T-helper 22 cell (primary cell): Measurements from ENCODE around the gene UROC1.

Source experiments
- DNase-seq: peaks from one replicate; pipeline ENCODE4 v3.0.0-alpha.2; 2020; ENCODE audit warnings: low read depth

Gene UROC1

DNA sequence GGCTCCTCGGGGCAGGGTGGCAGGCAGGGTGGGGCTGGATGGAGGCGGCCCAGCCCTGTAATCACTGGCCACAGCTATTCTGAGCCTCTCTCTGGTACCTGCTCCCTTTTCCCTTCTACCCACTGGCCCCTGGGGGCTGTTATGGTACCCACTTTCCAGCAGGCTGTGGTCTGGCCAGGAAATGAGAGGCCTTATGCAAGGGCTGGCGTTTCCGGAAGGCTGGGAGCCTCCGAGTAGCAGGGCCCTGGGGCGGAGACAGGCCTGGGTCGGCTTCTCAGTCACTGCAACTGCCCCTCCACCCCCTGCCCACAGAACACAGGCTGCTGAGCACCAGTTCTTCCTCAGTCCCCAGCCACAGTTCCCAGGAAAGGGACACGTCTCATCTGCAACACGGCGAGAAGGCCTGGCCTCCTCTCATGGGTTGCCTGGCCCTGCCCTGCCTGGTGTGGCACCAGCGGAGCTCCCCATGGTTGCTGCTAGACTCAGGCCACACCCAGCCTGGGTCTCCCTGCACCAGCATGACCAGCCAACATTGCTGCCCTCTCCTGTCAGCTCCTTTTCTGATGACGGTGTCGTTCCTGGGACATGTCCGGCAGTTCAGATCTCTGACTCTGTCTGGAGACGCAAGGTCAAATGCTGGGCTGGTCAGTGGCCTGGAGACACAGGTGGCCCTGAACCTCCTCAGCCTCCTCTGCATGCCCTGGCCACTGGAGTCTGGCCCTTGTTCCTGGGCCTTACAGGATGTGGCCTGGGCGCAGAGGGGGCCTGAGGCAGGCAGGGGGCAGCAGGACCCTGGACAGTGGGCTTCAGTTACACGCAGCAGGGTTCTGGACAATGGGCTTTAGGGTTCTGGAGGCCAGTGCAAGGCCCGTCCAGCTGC lies 12.8 kb upstream of the UROC1 start:
- DNase-seq = no peak

DNA sequence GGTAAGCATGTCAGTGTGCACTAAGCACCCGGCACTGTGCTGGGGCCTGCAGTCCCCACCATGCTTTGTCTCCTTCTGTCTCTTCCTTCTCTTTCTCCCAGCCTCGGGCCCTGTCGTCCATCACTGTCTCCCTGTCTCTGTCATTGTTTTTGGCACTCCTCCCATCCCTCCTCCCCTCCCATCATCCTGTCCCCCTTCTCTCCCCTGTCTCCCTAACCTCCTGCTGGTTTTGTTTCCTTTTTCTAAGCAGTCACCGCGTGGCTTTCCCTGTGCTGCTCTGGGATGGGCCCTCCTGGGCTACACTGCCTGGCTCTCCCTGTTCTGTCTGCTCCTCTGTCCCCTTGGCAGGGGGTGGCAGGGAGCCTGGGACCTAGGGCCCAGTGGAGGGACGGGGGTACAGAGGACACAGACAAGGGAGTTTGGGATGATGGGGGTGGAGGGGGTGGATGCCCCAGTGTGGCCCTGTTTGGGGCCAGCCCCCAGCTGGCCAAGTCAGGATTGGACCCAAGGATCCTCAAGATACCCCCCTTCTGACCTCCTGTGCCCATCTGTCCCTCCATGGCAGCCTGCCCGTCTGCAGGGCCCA lies 12.1 kb upstream of the UROC1 start:
- no peak for DNase-seq

DNA sequence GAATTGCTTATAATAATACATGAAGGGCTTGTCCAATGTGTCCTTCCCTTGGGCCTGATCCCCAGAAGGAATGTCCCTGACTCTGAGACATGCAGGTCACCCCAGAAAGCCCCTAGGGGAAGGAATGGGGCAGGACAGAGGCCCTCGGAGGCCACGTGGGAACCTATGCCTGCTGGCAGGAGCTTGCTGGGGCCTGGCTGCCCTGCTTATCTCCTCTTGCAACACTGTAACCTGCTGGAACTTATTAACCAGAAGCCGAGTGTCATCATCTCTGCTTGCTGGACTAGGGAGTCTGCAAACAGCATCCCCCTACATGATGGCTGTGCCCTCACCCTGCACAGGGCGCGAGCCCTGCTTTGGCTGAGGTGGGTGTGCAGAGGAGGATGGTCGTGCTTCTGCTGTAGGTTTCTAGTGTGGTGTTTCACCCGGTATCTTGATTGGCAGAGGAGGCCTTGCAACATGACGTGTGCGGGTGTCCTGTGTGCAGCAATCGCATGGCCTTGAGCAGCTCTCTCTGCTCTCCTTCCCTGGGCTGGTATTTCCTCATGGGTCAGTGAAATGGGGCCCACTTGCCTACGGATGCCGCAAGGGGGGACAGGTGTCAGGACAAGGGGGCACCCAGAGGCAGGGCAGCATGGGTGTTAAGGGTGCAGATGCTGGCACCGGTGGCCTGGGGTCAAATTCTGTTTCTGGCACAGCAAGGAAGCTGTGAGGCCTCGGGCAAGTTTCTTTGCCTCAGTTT lies 11.4 kb upstream of the UROC1 start:
- no peak for DNase-seq

DNA sequence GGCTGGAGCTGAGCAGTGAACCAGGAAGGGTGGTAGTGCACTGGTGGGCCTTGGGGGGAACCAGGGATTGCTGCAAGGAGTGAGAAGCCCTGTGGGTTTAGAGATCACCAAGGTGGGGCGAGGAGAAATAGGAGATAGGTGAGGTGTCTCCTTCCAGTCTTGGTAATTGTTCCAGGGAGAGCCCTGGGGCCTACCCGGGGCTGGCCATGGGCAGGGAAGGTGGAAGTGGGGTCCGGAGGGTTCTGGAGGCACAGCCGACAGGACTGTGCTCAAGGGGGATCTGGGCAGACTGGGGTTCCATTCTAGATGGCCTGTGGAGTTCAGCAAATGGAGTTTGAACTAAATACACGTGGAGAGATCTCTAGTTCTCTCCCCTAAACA lies 10.8 kb upstream of the UROC1 start:
- no peak for DNase-seq

DNA sequence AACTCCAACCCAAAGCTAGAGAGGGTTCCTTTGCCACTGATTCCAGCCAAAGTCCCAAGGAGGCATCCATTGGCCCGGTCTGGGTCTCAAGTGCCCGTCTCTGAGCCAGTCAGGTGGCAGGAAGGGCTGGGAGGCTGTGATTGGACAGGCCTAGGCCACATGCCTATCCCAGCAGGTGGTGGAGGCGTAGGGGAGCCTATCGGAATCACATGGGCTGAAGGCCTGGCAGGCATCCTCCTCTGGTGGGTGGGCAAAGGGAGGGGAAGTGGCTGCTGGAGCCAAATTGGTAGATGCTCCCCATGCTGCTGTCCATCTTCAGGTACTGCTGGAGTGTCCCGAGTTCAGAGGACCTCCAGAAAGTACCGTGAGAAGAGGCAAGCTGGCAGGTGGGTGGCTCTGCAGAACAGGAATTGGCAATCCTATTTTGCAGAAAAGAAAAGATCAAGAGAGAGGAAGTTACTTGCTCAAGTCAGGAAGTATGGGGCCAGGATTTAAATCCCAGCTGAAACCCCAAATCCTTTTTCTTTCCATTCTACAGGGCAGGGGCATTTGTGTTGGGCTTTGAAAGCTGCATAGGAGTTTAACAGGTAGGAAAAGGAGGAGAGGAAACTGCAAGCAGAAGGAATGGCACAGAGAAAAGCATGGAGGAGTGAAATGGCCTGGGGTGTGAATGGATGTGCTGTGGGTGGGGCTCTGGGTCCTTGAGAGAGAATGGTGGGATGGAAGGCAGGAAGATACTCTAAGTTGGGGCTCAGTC lies 10.1 kb upstream of the UROC1 start:
- no peak for DNase-seq

DNA sequence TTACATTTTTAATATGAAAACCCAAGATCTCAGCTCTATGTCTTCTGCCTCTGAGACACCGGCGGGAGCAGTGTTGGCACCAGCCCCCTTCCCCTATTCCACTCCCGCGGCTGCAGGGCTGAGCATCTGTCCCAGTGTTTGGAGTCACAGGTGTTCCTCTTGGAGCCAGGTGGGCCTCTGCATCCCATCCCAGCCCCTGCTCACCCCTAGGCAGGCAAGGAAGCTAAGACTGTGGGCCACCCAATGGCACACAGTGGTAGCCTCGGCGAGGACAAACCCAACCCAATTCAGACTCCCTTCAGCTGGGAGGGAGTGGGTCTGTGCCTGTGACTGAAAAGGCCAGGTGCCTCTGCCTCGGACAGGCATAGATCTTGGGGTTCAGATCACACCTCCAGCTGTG lies 9.4 kb upstream of the UROC1 start:
- DNase-seq = no peak

DNA sequence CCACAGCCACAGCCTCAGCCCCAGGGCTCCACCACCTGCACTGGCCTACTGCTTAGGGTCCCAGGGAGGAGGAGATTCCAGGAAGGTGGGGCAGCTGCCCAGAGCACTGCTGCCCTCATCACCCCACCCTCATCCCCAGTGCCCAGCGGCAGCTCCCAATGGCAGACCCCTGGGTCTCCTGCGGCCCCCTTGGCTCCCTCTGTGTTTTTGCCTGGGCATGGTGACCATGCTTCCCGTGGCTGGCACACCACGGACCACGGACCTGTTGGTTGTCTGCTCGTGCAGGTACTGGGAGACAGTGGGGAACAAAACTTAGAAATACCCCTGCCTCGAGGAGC lies 9.1 kb upstream of the UROC1 start:
- no peak for DNase-seq

DNA sequence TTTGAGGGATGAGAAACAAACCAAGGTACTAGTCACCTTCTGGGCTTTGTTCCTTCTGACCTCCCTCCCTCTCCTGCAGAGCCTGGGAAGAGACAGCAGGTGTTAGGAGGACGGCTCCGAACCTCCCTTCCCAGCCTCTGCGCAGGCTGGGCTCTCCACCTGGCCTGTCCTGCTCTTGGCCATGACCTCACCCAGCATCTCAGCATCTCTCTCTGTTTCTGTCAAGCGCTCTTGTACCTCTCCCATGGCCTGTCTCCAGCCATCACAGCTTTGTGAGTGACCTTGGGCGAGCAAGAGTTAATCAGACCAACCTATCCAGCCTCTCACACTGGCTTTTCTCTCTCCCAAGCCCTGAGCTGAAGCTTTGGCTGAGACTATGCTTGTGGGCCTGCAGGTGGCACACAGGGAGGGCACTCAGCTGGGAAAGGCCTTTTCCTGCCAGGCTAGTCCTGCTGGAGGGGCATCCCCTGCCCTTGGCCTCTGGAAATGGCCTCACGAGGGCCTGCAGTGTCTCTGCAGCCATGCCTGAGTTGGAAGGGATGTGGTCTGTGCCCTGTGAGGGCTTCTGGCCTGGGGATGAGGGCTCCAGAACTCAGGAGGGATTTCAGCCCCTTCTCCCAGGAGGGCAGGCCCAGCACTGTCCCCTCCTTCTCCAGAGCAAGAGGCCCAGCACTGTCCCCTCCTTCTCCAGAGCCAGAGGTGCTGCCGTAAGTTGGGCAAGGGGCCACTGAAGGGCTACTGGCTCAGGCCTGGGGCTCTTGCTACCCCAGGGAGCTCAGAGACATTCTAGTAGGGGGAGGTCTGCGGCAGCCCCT lies 8.5 kb upstream of the UROC1 start:
- DNase-seq = no peak

DNA sequence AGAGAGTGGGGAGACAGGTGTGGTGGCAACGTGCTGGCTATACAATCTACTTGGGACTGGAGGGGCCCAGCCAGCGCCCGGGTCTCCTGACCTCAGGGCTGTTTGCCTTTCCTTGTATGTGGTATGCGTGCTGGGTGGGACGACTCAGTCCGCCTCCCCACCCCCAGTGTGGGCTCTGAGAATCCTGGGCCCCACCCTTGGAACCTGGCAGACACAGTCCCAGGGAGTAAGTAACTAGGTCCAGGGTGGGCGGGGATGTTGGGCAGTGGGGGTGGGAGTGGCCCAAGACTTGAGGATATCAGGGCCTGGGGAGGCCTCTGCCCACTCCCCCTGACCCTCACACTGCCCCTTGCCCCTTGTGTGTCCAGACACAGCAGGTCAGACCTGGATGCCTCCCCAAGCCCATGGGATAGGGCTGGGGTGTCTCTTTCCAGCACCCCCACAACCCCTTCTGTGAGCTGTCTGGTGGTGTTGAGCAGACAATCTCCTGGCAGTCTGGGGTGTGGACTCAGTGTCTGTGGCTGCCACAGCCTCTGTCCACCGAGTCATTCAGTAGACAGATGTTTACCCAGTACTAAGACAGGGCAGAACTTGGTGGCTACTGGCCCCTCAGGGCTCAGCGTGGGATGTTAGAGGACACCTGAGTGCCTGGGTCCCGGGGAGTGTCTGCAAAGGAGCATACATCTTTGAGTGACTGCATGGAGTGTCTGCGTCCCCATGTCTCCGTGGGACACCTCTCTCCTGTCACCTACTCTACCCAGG lies 7.7 kb upstream of the UROC1 start:
- DNase-seq = no peak

DNA sequence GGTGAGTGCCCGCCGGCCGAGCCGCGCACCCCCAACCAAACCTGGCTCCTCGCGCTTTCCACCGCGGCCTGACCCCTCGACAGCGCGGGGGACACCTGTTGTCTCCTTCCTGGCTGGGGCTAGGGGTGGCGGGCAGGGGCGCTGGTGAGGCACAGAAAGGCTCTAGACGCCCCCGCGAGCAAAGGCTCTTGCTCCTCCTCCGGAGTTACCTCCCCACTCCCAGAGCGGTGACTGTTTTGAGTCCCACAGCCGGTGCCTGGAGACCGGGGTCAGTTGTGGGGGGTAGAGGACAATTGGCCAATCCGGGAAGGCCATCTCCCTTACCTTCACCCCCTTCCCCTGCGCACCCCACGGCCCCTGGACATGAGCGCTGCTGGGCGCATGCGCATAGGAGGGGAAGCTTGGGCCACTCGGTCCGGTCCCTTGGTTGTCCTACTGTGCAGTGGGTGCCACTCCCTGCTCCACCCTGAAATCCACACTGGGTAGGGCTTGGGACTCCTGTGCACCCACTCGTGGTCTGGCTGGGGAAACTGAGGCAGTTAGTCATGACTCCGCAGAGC lies 6.9 kb upstream of the UROC1 start:
- no peak for DNase-seq

DNA sequence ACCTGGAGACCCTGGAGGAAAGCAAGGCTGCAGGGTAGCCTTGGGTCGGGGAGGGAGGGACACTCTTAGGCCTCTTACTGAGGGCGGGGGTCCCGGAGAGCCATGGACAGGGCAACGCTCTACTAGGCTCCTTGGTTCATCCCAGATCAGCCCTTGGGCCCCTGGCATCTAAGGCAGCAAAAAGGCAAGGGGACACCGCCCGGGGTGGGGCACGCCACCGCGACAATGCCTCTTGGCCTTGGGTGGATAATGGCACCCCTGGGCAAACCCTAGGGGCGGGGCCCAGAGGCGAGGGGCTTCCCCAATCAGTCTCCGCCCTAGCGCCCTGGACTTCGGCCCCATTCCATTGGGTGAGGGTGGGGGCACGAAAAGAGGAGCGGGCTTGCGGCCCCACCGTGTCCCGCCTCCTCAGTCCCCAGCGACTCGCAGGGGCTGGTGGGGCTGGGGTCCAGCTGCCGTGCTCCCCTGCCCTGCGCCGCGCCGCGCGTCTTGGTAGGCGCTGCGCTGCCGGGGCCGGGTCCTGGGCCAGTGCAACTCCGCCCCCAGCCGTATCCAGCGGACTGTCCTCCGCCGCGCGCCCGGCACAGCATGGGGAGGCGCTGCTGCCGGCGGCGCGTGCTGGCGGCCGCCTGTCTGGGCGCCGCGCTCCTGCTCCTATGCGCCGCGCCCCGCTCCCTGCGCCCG lies 6.3 kb upstream of the UROC1 start, which contains the start of gene CHST13:
Gene CHST13, plus strand, starts transcription at position 411 of the 684 bp plus-strand sequence. Its CDS starts 178 bp downstream, at position 589.
- DNase-seq = no peak

DNA sequence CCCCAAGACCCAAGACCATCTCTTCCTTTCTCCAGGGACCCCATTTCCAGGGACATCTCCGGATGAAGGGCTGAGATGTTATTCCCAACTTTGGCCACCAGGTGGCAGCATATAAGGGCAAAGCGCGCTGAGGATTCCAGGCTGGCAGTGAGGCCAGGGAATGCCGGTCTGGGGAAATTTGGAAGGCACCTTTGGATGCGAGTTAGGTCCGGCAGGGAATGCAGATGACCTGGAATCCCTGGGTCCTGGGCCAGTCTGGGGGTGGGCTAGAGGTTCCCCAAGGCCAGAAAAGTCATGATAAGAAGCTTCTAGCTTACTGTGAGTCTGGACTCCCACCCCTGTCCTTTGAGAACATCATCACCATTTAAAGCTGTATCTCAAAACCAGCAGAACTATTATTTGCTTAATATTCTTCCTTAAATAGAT lies 4.8 kb upstream of the UROC1 start:
- no peak for DNase-seq

DNA sequence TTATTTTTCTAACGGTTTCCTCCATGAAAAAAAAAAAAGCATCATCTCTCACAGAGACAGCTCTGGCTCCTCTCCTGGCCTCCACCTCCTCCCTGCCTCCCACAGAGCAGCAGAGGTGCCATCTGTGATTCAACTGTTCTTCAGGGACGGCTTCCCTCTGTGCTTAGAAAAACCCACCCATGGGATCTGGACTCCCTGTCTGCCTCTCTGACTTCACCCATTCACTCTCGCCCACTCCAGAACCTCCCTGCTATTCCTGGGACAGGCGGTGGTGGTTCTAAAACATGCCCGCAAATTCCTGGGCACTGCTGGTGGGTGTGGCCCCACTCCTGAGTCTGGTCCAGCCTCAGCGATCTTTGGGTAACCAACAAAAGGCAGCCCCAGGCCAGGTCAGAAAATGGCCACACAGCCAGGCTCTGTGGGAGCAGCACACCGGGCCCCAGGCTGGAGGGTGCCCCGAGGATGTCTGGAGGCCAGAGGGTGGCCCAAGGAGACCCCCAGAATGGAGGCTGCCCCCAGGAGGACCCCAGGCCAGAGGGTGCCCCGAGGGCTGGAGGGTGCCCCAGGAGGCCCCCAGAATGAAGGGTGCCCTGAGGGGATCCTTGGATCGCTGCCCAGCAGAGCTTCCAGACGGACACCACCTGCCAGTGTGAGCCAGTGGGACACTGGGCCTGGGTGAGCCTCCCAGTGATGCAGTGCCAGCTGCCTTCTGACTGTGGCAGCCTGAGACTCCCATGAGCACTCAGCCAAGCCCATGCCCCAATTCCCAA lies 3.7 kb upstream of the UROC1 start:
- no peak for DNase-seq

DNA sequence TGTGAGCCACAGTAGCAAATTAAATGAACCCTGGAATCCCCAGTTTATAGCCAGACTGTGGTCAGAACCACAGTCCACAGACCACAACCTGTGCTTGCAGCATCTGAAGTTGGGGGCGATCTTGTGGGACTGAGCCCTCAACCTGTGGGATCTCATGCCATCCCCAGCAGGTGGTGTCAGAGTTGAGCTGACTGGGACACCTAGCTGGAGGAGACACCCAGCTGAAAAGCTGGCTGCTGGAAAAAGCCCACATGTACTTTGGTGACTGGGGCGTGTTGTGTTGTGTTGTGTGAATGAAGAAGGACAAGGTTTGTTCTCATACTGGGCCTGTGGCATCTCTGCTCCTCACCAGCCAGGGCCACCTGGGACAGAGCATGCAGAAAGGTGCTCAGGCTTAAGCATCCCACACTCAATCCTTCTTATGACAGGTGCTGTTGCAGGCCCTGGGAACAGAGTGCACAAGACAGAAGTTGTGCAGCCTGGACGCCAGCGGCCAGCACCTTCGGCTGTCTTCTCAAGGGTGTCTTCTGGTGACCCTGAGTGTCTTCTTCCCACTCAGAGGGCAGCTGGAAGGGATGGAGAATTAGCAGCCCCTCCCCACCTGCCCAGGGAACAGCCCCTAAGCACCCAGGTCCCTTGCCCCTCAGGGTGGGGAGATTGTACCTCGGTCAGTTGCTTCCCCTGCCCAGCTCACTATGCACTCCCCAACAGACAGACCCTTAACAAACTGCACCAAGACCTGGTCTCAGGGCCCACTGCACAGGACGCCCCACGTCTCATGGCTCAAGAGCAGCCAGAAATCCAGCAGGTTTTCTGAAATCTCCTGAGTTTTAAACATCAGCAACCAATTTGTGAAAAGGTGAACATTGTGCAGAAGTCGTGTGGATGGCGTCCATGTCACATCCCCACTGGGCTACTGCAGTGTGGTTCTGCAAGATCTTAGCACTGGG lies 2.2 kb upstream of the UROC1 start:
- no peak for DNase-seq

DNA sequence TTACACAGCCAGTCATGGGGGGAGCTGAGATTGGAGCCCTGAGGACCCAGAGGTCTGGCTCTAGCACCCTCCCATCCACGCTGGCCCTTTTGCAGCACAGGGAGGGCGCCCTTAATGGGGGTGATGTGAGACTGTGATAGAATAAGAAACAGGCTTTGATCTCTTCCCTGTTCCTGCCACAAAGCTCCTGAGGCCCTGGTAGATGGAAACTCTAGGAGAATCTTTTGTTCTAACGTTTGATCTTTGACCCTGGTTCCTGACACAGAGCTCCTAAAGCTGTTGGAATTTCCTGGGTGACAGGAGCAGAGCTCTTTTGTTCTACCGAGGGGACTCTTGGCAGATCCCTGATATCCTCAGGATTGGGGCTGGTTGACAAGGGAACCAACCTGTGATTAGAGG lies 1.2 kb upstream of the UROC1 start:
- DNase-seq = no peak

DNA sequence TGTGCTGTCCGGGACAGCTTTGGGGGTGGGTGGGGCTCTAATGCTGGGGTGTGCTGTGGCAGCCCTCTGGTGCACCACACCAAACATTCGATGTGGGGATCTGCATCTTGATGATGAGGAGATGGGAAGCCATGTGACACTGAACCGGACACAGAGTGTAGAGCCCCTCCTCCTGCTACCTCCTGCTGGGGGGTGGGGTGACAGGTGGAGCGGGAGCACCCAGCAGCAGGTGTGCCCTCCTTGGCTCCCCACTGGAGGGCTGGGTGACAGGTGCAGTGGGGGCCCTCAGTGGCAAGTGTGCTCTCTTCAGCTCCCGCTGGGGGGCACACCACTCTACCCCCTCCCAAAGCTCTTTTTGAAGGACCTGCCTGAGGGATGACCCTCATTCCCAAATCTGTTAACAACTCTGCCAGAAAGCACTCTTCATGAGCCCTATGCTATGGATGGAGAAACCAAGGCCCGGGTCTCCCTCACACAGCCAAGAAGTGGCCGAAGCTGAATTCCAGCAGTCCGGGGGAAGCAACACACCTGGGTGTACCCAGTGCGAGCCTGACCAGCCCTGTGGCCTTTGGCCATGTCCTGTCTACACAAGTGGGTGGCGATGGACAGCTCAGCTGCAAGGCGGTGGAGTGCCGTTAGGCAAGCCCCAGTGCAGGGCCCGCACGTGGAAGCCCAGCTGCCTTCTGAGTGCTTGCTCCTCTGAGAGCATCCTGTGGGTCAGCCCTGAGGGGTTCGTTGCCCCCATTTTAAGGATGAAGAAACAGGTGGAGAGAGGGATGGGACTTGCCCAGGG lies 609 bp upstream of the UROC1 start:
- no peak for DNase-seq

DNA sequence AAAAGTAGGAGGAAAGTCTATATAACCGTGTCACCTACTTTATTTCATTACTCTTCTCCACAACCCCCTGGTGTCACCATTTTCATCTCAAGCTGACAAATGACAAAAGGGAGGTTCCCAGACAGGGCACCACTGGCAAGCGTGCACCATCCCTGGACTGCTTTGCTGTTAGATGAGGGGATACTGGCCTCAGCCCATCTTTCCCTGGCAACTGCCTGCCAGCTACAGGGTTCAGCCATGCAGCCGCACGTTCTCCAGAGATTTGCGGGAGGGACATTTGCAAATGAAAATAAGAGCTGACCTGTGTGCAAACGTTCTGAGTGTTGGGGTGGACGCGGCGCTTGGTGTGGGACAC lies 660 bp downstream of the UROC1 start:
- no peak for DNase-seq
